HG03139 (cell line): Measurements from ENCODE around the gene PLCE1.

Source experiments
- ATAC-seq: cut with Tn5 transposase; IDR thresholded peaks from one replicate; pipeline ENCODE4 v1.9.1; 2021; ENCODE audit not compliant: unreplicated experiment

PLCE1 gene

DNA sequence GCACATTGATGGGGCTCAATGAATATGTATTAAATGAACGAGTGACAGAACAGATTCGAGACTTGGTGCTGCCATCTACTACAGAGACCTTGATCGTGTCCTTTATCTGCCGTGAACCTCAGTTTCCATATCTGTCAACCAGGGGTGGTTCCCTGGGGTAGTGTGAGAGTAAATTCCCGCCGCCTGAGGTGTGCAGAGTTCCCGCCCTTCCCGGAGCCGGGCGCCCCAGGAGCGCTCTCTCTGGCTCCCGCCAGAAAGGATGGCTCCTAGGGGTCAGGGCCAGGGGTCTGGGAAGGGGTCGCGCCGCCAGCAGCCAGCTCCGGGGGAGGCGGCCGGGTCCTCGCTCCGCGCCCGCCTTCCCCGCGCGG lies 333 bp upstream of the PLCE1 start:
- ATAC-seq, result no peak

DNA sequence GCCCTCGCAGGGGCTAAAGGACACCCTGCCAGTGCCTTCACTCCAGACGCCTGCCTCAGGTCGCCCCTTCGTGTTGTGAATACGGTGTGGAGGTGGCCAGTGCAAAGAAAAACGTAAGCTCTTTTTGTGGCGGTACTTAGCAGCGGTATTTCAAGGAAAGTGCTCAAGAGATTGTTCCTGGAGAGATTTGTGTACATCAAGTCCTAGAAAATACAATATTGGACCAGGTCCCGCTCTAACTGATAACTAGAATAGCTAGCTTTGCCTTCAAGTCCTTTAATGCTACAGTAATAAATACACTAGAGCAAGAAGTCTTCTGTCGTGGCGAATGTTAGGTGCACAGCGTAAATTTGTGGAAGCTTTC lies 689 bp downstream of the PLCE1 start:
- ATAC-seq, result no peak

DNA sequence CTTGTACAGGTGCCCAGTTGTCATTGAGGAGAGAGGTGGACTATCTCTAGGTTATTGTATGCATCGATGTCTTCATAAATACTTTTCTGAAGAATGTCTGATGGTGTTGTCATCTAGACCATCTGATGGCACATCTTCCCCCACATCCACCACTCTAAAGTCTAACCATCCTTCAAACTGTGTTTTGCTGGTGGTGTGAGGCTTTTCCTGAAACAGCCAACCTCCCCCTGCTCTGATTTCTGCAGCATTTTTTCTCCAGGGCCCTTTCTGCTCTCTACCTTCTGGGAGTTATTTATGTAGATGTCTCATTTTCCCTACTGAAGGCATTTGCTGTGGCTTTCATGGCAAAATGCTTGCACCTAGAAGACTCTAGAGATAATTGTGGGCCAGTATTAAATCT lies 1.5 kb downstream of the PLCE1 start:
- ATAC-seq, result no peak

DNA sequence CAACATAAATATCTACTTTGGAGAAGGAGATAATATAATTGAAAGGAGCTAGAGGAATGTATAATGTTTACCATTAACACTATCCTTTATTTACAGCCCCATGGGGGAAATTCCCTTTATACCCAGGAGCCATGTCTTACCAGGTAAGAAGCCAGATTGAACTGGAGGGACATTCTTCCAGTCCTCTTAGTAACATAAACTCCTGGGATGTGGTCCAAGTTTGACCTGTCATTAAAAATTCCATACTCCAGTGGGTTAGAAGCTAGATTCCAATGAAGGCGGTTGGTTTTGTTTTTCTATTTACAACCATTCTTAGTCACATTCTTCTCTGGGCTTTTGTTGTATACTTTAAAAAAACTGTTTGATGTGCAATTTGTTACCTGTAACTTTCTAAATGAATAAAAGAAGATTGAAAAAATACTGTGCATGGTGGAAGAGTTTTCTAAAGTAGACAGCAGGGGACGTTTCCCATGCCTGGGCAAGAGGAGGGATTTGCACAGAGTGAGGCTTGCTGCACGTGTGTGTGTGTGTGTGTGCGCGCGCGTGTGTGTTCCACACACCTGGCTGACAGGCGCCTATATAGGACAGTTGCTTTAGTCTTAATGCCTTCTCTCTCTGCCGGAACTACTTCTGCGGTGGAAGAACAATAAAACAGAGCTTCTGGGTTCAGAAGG lies 2.0 kb downstream of the PLCE1 start:
- ATAC-seq, result no peak

DNA sequence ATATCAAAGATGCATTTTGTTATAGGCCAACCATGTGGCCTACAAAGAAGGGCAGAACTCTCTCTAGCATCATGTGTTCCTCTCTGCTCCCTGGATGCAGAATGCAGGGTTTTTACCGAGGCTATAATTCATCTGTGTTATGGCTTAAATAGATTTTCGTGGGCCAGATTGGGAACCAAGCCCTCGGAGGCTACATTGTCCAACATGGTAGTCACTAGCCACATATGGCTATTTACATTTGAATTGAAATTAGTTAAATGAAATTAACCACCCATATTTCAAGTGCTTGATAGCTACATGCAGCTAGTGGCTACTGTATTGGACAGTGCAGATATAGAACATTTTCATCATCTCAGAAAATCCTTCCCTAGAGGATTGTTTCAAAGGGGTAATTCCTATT lies 2.8 kb downstream of the PLCE1 start:
- ATAC-seq, result no peak

DNA sequence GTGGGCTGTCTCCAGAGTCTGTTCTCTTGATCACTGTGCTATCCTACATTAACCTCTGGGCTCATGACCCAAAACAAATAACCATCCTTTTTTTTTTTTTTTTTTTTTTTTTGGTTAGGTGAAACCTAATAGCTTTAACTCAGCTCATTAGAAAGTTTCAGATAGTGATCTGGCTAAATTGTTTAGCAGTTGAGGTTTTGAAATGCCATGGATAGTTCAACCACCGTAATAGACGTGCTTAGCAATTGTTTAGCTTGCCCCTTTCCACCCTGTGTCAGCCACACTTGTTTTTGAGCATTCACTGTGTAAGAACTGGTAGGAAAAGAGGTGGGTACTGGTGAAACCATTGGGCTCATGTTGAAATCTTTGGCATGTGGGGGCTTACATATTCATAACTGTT lies 3.8 kb downstream of the PLCE1 start:
- ATAC-seq, result no peak

DNA sequence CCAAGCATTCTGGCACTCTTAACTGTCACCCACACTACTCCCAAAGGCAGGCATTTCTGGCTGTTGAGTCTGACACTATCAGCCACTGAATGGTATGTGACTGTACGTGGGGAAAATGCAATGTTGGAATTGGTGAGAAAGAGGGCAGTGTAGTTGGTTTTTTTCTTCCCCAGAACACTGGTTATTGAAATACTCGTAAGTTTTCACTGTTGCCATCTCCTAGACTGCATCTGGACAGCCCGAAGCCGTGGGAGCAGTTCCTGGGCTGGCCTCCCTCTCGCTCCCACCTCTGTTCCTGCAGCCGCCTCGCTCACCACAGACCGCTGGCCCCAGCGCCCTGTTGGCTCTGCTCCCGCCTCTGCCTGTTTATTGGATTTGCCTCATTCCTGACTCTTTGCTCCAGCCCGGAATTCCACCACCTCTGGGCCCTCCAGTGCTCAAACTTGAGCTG lies 5.7 kb downstream of the PLCE1 start:
- ATAC-seq, result no peak

DNA sequence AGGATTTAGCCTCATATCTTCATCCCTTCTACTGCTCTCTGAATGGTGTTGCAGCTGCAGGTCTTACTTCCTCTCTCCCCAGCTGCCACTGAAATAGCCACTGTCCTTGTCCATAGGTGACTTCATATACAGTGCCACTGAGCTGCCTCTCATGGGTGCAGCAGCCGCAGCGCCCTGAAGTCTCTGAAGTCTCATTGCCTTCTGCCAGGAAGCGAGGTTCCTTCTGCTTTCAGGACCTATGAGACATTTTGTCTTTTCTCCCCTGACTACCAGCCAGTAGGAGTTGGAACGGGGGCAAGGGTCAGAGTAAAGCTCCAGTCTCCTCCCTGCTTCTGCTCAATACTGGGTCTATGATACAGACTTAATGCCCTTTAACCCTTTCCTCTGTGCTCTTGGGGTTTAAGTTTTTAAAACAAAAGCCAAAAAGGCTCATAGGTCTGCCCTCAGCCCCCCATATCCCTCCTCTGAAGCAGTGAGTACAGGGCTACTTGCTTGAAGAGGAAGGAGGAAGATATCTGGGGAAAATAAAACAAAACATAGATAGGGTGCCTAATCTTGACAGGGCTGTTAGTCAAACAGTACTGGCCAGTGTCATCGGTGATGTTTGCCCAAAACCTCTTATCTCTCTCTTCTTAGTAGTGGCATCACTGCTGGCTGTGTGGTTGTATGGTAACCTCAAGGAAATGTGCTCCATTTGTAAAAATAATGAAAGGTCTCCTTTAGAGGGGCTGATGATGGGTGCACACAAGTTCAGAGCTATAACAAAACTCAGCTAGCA lies 7.1 kb downstream of the PLCE1 start:
- no peak for ATAC-seq

DNA sequence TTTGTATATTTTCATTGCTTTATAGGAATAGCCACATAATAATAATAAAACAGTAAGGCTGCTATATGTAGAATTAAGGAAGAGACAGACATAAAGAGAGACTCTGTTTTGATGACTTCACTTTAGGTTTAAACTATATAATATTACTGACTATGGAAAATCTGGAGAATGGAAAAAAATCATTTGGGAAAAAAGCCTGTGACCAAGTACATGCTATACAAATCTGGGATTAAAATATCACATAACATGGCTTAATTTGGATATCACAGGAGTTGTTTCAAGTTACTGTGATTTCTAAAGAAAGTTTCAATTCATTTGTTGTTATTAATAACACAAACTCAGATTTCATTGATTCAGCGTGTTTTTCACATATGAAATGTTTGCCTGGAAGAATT lies 7.7 kb downstream of the PLCE1 start:
- no peak for ATAC-seq

DNA sequence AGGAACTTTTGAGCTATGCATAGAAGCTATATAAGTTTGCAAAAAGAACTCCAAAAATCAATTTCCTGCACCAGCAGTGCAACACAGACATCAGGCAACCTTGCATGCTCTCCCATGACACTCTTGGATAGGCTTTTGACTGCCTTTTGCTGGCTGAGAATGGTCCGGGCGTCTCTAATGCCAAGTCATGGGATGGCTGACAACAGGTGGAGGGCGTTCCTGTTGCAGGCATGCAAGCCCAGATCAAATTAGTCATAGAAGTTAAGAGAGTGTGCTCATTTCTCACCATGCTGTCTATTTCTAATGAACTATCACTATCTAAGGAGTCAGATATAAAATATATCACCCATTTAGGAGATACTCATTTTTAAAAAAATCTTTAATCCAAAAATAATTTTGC lies 8.4 kb downstream of the PLCE1 start:
- ATAC-seq, result no peak

DNA sequence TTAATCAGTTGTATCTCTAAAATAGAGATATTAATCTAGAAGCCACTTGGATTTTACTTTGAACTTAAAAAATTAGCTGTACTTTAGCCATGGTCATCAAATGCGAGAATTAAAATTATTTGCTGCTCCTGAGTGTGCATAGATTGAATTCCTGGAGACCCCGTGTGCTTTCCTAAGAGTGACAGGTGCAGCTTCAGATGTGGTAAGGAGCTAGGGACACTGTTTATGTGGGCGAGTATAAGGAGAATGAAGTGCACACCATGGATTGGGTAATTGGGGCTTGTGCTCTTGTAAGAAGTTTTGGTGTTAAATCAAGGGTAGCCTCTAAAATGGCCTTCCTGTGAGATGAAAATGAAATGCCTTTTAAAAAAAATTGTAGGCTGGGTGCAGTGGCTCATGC lies 9.8 kb downstream of the PLCE1 start:
- no peak for ATAC-seq

DNA sequence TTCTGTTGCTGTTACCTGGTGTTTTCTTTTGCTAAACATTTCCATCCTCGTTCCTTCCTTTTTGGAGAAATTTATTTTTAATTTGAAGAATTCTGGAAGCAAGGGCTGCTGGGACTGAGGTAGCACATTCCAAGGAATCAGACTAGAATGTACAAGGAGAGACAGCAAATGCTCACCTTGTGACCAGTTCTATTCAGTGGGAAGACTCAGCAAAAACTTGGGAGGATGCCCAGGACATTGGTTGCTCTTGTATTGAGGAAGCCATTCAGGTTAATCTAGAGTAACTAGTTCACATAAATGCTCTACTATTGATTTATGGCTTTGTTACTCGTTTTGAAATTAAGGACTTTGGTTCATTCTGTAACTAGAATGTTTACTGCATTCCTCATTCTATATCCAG lies 11.3 kb downstream of the PLCE1 start:
- no peak for ATAC-seq

DNA sequence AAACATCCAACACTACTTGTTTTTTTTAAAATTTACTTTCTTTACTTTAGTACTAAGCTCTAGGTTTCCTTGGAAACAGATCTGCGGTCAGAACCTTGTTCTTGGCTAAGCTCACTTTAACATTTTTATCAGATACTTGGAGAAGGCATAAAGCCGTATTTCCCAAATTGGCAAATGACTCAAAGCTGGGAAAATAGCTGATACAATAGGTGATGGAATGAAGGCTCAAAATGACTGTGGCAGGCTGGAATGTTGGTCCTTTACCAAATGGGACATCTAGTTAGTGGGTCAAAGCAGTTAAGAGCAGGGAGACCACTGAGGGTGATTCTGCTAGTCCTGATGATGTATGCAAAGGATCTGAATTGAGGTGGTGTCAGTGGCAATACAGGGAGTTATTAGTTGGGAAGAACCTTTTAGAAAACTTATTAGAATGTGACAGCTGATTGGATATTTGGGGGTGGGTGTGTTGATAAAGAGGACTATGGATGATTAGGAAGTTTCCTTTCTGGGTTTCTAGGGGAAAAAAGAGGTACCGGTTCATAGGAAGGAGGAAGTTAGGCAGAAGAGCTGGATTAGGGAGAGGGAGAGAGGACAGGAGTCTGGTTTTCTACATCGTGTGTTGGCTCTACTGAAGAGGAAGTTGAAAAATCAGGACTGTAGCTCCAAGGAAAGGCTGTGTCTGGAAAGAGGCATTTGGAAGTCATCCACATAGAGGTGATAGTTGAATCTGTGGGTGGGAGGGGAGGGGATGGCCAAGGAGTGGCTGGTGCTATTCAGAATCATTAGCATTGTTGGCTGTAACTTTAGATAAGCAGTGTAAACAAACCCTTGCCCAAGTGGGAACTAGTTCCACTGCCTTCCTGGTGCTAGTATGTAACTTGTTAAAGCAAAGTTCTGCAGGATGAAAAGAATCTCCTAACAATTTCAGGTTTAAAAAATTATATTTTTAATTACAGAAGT lies 13.1 kb downstream of the PLCE1 start:
- ATAC-seq, result no peak

DNA sequence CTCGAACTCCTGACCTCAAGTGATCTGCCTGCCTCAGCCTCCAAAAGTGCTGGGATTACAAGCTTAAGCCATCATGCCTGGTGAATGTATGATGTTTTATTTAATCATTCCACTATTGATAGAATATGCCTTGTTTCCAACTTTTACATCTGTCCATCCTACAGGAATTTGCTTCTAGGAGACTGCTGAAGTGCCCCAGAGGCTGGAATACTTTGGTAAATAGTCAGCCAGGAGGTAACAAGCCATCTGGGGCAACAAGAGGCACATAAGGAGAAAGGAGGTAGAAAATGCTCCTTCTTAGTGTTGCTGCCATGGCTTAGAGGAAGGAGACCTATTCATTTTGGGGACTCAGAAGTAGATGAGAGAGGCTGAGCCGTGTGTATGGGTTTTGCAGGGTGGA lies 14.8 kb downstream of the PLCE1 start:
- no peak for ATAC-seq

DNA sequence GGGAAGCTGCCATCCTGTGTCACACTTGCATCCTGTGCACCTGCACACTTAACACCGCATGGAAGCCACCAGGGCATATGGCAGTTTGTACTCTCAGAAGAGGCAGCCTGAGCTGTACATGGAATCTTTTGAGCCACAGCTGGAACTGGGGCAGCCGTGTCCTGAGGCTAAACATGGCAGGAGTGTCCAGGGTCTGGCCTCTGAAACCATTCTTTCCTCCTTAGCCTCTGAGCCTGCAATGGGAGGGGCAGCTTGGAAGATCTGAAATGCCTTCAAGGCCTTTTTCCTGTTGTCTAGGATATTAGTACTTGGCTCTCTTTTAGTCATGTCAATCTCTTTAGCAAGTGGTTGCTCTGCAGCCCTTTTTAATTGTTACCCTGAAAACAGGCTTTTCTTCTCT lies 16.4 kb downstream of the PLCE1 start:
- no peak for ATAC-seq

DNA sequence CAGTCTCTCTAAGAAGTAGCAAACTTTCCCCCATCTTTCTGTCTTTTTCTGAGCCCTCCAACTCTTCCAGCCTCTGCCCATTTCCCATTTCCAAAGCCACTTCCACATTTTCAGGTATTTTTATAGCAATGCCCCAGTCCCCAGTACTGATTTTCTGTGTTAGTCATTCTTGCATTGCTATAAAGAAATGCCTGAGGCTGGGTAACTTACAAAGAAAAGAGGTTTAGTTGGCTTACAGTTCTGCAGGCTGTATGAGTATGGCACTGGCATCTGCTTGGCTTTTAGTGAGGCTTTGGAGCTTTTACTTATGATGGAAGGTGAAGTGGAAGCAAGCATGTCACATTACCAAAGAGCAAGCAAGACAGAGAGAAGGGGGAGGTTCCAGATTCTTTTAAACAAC lies 17.2 kb downstream of the PLCE1 start:
- ATAC-seq, result no peak

DNA sequence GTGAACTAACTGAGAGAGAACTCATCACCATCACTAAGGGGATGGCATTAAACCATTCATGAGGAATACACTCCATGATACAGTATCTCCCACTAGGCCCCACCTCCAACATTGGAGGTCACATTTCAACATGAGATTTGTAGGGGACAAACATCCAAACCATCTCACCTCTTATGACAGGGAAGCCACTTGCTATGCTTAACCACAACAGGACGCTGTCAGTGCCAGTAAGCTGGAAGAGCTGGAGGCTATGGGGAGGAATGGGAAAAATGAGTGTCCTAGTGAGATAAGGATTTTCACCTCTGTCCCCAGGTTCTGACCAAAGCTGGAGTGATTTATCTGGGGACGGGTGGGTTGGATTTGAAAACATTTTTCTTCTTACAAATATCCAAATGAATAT lies 17.6 kb downstream of the PLCE1 start:
- ATAC-seq, result no peak

DNA sequence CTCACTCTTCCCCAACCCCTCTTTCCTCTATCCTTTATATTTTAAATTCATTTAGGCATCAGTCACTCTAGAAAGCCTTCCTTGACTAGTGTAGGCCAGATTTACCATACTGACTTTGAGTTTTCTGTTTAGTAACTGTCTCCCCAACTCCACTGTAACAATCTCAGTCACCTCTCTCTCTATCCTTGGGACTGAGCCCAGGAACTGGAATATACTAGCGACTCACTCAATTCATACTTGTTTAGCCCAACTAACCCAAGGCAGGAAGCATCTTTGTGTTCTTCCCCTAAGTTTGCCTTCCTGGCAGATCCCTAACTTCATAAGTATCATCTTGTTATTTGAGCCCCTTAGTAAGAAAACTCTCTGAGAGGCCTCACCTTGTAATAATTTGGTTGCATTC lies 19.1 kb downstream of the PLCE1 start:
- ATAC-seq, result no peak

DNA sequence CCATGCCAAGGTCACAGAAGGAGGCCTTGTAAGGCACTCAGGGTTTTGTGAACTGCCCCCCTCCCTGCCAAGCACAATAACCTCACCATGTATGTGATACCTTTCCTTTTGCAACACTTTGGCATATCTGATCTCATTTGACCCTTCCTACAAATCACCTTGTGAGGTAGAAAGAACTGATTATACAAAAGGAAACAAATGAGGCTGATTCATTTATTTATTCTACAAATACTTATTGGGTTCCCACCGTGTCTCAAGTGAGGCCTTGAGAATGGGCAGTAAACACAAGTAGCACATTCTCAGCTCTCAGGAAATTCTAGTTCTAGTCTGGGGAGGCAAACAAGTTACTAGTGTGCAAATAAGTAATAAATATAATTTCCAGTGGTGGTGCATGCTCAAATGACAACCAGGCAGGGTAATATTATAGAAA lies 19.6 kb downstream of the PLCE1 start:
- no peak for ATAC-seq

DNA sequence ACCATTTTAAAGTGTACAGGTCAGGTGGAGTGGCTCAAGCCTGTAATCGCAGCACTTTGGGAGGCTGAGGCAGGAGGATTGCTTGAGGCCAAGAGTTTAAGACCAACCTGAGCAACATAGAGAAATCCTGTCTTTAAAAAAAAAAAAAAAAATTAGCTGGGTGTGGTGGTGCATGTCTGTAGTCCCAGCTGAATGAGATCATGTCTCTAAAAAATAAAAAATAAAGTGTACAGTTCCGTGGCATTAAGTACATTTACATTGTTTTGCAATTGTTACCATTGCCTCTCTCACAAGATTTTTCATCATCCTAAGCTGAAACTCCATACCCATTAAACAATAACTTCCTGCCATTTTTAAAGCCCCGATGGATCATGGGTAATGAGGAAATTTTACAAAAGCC lies 20.6 kb downstream of the PLCE1 start:
- ATAC-seq, result no peak
